Measurements from ENCODE around the gene CMTM6.

GRCh38 chr3:32440611-32441350 lies 61.9 kb downstream of the CMTM6 start:
- TF ChIP-seq TAF1 (IDR thresholded peaks at IDR 0.05; ENCODE audit: low read depth) (no peak), EP300 (IDR thresholded peaks at IDR 0.05; ENCODE audit: borderline replicate concordance) (no peak), RAD21 (IDR thresholded peaks at IDR 0.05; ENCODE audit: low read depth) (no peak), YY1 (IDR thresholded peaks at IDR 0.05; ENCODE audit: low read depth) (no peak), FOXM1 (IDR thresholded peaks at IDR 0.05; ENCODE audit: borderline replicate concordance, low read depth) (no peak), CEBPB (IDR thresholded peaks at IDR 0.05) (no peak), TCF12 (IDR thresholded peaks at IDR 0.05; ENCODE audit: low read depth) (no peak), ZBTB7A (IDR thresholded peaks at IDR 0.05; ENCODE audit: low read depth) (no peak), EGR1 (IDR thresholded peaks at IDR 0.05) (no peak)
- TF ChIP-seq, protein P1, sequence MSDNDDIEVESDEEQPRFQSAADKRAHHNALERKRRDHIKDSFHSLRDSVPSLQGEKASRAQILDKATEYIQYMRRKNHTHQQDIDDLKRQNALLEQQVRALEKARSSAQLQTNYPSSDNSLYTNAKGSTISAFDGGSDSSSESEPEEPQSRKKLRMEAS (IDR thresholded peaks at IDR 0.05), result no peak
- TF ChIP-seq, protein P2, sequence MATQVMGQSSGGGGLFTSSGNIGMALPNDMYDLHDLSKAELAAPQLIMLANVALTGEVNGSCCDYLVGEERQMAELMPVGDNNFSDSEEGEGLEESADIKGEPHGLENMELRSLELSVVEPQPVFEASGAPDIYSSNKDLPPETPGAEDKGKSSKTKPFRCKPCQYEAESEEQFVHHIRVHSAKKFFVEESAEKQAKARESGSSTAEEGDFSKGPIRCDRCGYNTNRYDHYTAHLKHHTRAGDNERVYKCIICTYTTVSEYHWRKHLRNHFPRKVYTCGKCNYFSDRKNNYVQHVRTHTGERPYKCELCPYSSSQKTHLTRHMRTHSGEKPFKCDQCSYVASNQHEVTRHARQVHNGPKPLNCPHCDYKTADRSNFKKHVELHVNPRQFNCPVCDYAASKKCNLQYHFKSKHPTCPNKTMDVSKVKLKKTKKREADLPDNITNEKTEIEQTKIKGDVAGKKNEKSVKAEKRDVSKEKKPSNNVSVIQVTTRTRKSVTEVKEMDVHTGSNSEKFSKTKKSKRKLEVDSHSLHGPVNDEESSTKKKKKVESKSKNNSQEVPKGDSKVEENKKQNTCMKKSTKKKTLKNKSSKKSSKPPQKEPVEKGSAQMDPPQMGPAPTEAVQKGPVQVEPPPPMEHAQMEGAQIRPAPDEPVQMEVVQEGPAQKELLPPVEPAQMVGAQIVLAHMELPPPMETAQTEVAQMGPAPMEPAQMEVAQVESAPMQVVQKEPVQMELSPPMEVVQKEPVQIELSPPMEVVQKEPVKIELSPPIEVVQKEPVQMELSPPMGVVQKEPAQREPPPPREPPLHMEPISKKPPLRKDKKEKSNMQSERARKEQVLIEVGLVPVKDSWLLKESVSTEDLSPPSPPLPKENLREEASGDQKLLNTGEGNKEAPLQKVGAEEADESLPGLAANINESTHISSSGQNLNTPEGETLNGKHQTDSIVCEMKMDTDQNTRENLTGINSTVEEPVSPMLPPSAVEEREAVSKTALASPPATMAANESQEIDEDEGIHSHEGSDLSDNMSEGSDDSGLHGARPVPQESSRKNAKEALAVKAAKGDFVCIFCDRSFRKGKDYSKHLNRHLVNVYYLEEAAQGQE (IDR thresholded peaks at IDR 0.05; ENCODE audit: low read depth), result no peak
- TF ChIP-seq, protein P3, sequence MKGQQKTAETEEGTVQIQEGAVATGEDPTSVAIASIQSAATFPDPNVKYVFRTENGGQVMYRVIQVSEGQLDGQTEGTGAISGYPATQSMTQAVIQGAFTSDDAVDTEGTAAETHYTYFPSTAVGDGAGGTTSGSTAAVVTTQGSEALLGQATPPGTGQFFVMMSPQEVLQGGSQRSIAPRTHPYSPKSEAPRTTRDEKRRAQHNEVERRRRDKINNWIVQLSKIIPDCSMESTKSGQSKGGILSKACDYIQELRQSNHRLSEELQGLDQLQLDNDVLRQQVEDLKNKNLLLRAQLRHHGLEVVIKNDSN (IDR thresholded peaks at IDR 0.05), result no peak
